ENCODE data around the gene HIPK2. TPM values are rescaled to one million over a fixed set of nuclear protein-coding genes. Genes with fewer than 3 reads are reported as not detected.

Gene HIPK2
- total and polyA plus RNA-seq, 2 donors (not counting 3 experiments of a cell fraction or from before 2014, with no cell fraction given) = 9.0 to 43.8 TPM

DNA sequence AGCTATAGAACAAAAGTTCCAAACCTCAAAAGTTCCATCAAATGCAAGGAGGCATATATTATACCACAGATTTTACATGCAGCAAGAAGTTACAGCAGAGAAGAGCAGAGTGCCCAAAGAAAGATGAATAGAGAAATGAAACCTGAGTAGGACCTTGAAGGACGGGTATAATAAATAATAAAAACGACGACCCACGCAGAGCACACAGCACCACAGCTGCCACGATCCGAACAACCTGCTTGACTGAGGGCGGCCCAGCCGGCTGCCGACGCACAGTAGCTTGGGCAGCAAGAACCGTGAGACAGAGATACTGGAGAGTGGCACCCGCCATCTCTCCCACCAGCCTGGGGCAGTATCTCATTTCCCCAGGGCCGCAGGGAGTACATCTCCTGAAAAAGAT is 79.0 kb downstream of the HIPK2 start:
- H3K27me3 ChIP-seq (ENCODE audit: control insufficient read depth in 2 of 2, insufficient read depth in 2 of 2, low read length in 2 of 2) = no peaks in the 10 kb centered on the region
- no peak overlapping the region for H3K27ac ChIP-seq (ENCODE audit: insufficient read depth, low read depth, low read length)
- H2AFZ ChIP-seq (ENCODE audit: low read depth, low read length) = no peak overlapping the region
- ChIA-PET POLR2A (no interaction called here), CTCF (interaction anchor here (0.9 to 1.0 kb wide), 2 partner anchors 14 to 69 kb away, joined by 3 read pairs; no protein-coding TSS in a partner anchor)
- H3K36me3 ChIP-seq (ENCODE audit: control insufficient read depth in 2 of 2, extremely low read depth in 1 of 2, insufficient read depth in 2 of 2, low read length in 2 of 2) = peaks cover 0 to 7% of the 10 kb centered on the region in 2 experiments
- intact Hi-C loops (cut with micrococcal nuclease) = no loop called here
- peaks cover 9% of the 10 kb centered on the region for H3K4me1 ChIP-seq (ENCODE audit: control insufficient read depth, extremely low read depth, insufficient read depth, low read length)
- dilution Hi-C loops (cut with MboI; ENCODE audit: extremely low pct_ligation_motif_present, low sequenced_read_pairs) = no loop called here
- FAIRE-seq (no peak), DNase-seq (ENCODE audit: low read depth, low spot score) (no peak)
- no peaks in the 10 kb centered on the region for H3K9me3 ChIP-seq (replicated peaks; ENCODE audit: control insufficient read depth, insufficient read depth, low read length)
- no peaks in the 10 kb centered on the region for H3K9me1 ChIP-seq (replicated peaks; ENCODE audit: control insufficient read depth, extremely low read depth, insufficient read depth, low read length)
- H4K20me1 ChIP-seq (replicated peaks; ENCODE audit: control insufficient read depth, extremely low read depth, insufficient read depth, low read length) = no peaks in the 10 kb centered on the region
- H3K4me2 ChIP-seq (ENCODE audit: insufficient read depth, low read length) = no peak overlapping the region
- BruUV-seq (replicated peaks) = no TSS peak
- TF ChIP-seq JUN (IDR thresholded peaks at IDR 0.05; ENCODE audit: borderline replicate concordance, insufficient read depth, insufficient read length, low read depth) (no peak), MYC (IDR thresholded peaks at IDR 0.05; ENCODE audit: low read depth, low read length) (no peak), EZH2 (IDR thresholded peaks at IDR 0.05; ENCODE audit: borderline replicate concordance, low read depth, low read length, severe bottlenecking) (no peak), MAX (IDR thresholded peaks at IDR 0.05; ENCODE audit: insufficient read depth, insufficient read length) (no peak), FOS (IDR thresholded peaks at IDR 0.05; ENCODE audit: borderline replicate concordance, insufficient read depth, low read length) (no peak), POLR2AphosphoS5 (IDR thresholded peaks at IDR 0.05; ENCODE audit: insufficient read depth, low read depth, low read length) (no peak), GATA2 (IDR thresholded peaks at IDR 0.05; ENCODE audit: insufficient read depth, insufficient read length, low read depth, low read length) (no peak), POLR2A (IDR thresholded peaks at IDR 0.05; ENCODE audit: low read depth, low read length) (no peak)
- TF ChIP-seq, protein P1, sequence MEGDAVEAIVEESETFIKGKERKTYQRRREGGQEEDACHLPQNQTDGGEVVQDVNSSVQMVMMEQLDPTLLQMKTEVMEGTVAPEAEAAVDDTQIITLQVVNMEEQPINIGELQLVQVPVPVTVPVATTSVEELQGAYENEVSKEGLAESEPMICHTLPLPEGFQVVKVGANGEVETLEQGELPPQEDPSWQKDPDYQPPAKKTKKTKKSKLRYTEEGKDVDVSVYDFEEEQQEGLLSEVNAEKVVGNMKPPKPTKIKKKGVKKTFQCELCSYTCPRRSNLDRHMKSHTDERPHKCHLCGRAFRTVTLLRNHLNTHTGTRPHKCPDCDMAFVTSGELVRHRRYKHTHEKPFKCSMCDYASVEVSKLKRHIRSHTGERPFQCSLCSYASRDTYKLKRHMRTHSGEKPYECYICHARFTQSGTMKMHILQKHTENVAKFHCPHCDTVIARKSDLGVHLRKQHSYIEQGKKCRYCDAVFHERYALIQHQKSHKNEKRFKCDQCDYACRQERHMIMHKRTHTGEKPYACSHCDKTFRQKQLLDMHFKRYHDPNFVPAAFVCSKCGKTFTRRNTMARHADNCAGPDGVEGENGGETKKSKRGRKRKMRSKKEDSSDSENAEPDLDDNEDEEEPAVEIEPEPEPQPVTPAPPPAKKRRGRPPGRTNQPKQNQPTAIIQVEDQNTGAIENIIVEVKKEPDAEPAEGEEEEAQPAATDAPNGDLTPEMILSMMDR (IDR thresholded peaks at IDR 0.05; ENCODE audit: extremely low read depth in 1 of 2, insufficient read depth in 1 of 2, low read depth in 1 of 2, low read length in 2 of 2) = no peak
- no peak overlapping the region for H3K4me3 ChIP-seq (replicated peaks in 1 of 3; ENCODE audit: insufficient read depth in 1 of 3, low read depth in 1 of 3, low read length in 3 of 3)
- H3K9ac ChIP-seq (replicated peaks; ENCODE audit: extremely low read depth, insufficient read depth, low read length) = no peak overlapping the region
- peaks cover 62% of the 10 kb centered on the region for H3K79me2 ChIP-seq (ENCODE audit: control insufficient read depth, insufficient read depth, low read length)

All from endothelial cell of umbilical vein (primary cell).